Brain microvascular endothelial cell (primary cell): ENCODE results near the gene SUCO.

Experiments used
- DNase-seq: peaks from one replicate; pipeline ENCODE4 v3.0.0-alpha.2; 2020
- H3K27ac ChIP-seq: fragments of 250-450 bp; sonication (Bioruptor Pico); 2 replicates; pipeline ENCODE4 v1.5.1; 2020; ENCODE audit warnings: mild to moderate bottlenecking, moderate library complexity
- H3K27me3 ChIP-seq: fragments of 250-450 bp; sonication (Bioruptor Pico); replicated peaks from 2 replicates; pipeline ENCODE4 v1.5.1; 2020; ENCODE audit warnings: mild to moderate bottlenecking
- H3K36me3 ChIP-seq: fragments of 250-450 bp; sonication (Bioruptor Pico); replicated peaks from 2 replicates; pipeline ENCODE4 v1.5.1; 2020; ENCODE audit warnings: mild to moderate bottlenecking
- H3K4me3 ChIP-seq: 2 replicates; pipeline ENCODE4 v1.5.1; 2011; ENCODE audit warnings: low read depth, mild to moderate bottlenecking, control low read depth, low read length, moderate library complexity
- CTCF ChIP-seq: IDR thresholded peaks from 2 replicates; pipeline ENCODE4 v1.5.1; 2011; ENCODE audit warnings: low read depth, mild to moderate bottlenecking, moderate library complexity, low read length, control low read depth, inconsistent platforms; ENCODE audit errors: missing control alignments
- in situ Hi-C: cut with HindIII; loops from 2 replicates; pipeline ENCODE4 v1.10.0; 2017; ENCODE audit warnings: low sequenced_read_pairs, low pct_ligation_motif_present

SUCO gene

GRCh38 chr1:172599912-172600311 lies 67.0 kb downstream of the SUCO start:
- H3K4me3 ChIP-seq = no peak overlapping the region
- in situ Hi-C loops = no loop called here
- H3K36me3 ChIP-seq = peaks cover 17% of the 10 kb centered on the region

DNA sequence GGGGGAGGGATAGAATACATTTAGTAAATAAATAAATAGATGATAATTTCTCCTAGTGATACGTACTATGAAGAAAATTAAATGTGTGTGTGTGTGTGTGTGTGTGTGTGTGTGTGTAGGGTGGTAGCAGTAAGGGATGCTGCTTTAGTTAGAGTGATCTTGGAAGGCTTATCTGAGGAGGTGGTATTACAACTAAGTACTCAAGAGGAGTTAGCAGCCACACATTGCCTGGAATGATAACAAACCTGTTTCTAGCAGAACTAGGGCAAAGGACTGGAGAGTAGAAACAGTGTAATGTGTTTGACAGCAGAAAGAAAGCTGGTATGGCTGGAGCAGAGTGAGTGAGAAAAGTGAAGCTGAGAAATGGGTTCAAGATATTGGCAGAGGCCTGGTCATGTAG lies 67.7 kb downstream of the SUCO start:
- Histone ChIP-seq H3K4me3 (no peak overlapping the region), H3K27ac (no peak overlapping the region), H3K36me3 (peaks cover 15% of the 10 kb centered on the region), H3K27me3 (no peaks in the 10 kb centered on the region)
- in situ Hi-C loops = no loop called here
- TF ChIP-seq CTCF = no peak
- DNase-seq = no peak

More at GRCh38 chr1:172599912-172600311, 67.0 kb downstream of the SUCO start:
- no peak for TF ChIP-seq CTCF
- H3K27ac ChIP-seq = no peak overlapping the region
- H3K27me3 ChIP-seq = no peaks in the 10 kb centered on the region
- DNase-seq = no peak

DNA sequence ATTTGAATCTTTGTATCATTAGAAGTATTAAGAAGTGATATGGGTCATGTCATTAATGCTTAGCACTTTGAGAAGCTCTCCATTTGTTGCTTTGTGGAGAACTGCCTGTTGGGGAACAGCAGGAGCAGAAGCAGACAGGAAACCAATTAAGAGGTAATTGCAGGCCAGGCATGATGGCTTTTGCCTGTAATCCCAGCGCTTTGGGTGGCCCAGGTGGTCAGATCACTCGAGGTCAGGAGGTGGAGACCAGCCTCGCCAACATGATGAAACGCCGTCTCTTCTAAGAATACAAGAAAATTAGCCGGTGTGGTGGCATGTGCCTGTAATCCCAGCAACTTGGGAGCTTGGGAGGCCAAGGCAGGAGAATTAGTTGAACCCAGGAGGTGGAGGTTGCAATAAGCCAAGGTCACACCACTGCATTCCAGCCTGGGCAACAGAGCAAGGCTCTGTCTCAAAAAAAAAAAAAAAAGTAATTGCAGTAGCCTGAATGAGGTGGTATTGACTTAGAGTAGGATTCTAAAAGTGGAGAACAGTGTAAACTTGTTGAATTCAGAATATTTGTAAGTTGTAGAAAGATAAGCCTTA lies 68.2 kb downstream of the SUCO start:
- H3K4me3 ChIP-seq = no peak overlapping the region
- no peak overlapping the region for H3K27ac ChIP-seq
- DNase-seq = no peak
- in situ Hi-C loops = no loop called here
- peaks cover 15% of the 10 kb centered on the region for H3K36me3 ChIP-seq
- no peak for TF ChIP-seq CTCF
- H3K27me3 ChIP-seq = no peaks in the 10 kb centered on the region

DNA sequence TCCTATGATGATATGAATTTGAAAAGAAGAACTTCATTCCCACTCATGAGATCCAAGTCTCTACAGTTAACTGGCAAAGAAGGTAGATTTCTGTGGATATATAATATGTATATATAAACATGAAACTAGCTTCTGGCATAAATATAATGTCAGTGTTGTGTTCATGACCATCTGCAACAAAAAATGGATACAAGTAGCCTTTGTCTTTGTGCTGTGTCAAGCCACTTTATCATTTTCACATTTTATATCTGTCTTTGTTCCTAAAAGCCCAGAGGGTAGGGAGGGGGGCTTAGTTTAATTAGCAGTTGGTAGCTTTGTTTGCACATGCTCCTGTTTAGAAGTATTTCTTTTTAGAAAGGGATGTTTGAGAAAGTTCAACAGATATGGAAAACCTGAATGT lies 69.8 kb downstream of the SUCO start:
- in situ Hi-C loops = no loop called here
- no peak for TF ChIP-seq CTCF

GRCh38 chr1:172603816-172604215 lies 70.9 kb downstream of the SUCO start:
- Histone ChIP-seq H3K36me3 (peaks cover 8% of the 10 kb centered on the region), H3K4me3 (no peak overlapping the region), H3K27me3 (no peaks in the 10 kb centered on the region), H3K27ac (no peak overlapping the region)
- no peak for TF ChIP-seq CTCF
- no peak for DNase-seq
- in situ Hi-C loops = no loop called here

More for the DNA sequence above, 69.8 kb downstream of the SUCO start:
- Histone ChIP-seq H3K36me3 (peaks cover 8% of the 10 kb centered on the region), H3K27ac (no peak overlapping the region), H3K4me3 (no peak overlapping the region), H3K27me3 (no peaks in the 10 kb centered on the region)
- DNase-seq = no peak

DNA sequence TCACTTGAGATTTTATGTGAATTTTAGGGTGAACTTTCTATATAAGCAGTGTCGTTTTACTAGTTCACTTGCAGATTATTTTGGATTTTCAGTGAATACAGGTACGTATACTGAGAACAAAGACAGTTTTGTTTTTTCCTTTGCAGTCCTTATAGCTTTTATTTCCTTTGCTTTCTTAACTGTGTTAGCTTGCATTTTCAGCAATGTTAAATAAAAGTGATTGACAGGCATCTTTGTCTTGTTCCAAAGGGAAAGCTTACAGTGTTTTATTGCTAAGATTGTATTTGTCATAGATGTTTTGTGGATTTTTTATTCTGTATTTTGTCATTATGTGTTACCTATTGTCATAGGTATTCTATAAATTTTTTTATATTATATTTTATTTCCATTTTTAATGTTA lies 72.7 kb downstream of the SUCO start:
- TF ChIP-seq CTCF = no peak
- in situ Hi-C loops = no loop called here
- H3K36me3 ChIP-seq = peaks cover 11% of the 10 kb centered on the region

More for the DNA sequence above, 72.7 kb downstream of the SUCO start:
- no peak for DNase-seq
- H3K4me3 ChIP-seq = no peak overlapping the region
- no peak overlapping the region for H3K27ac ChIP-seq
- H3K27me3 ChIP-seq = no peaks in the 10 kb centered on the region
